ENCODE data around the gene TUBB2B.

TUBB2B gene

DNA sequence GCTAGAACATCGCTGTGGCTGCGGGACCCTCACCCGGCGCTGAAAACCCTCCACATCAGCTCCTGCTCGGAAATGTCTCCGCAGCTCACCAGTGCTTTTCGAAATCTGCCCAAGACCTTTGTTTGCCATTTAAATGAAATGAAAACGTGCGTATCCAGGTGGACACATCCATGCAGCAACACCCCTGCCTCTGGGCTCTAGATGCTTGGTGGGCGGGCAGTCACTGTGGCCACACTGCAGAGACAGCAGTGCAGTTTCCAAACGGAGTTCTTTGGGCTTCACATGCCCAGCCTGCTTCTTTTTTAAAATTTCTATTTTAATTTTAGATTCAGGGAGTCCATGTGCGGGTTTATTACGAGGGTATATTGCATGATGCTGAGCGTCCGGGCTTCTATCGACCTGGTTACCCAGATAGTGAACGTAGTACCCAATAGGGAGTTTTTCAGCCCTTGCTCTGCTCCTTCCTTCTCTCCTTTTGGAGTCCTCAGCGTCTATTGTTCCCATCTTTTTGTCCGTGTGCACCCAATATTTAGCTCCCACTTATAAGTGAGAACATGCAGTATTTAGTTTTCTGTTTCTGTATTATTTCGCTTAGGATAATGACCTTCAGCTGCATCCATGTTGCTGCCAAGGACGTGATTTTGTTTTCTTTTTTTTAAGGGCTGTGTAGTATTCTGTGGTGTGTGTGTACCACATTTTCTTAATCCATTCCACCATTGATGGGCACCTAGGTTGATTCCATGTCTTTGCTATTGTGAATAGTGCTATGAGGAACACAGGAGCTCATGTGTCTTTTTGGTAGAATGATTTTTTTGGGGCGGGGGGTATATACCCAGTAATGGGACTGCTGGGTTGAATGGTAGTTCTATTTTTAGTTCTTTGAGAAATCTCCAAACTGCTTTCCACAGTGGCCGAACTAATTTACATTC, 4.8 kb upstream of the TUBB2B start:
- DNase-seq: no peak

DNA sequence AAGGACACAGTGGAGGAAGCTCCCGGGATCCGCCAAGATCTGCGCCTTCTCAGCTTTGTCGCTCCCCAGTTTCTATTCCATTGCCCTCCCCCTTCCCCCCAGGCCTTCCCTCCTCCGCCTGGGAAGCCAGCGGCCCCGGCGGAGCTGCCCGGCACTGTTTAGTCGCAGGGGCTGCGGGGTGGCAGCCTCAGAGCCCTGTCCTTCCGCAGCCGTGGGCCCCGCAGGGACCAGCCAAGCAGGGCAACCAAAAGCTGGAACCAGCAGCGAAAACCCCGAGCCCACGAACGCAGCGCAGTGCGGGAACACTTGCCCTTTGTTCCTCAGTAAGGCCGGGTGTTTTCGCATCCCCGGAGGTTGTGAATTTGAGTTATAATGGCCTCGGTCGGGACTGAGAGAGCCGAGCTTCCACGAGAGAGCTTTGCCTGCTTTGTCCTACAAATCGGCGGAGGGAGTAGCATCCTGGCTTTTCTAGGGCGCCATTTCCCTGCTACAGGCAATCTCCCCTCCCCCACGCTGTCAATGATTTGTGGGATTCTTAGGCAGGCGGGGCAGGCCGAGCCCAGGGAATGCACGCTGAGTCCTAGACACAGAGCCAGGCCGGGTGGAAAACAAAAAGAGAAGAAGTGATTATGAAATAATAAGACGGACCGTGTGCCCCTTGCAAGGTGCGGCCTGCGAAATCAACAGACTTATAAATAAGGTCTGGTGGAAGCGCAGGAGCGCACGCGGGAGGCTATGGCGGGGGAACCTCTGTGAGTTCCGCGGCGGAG, 4.0 kb upstream of the TUBB2B start:
- peak; percentile 88 for DNase-seq

- DNase-seq: peak; percentile 28
Measured at GRCh38 chr6:3230900-3231246, 3.4 kb upstream of the TUBB2B start.

- no peak for DNase-seq
Measured at GRCh38 chr6:3230256-3230882, 2.9 kb upstream of the TUBB2B start.

DNA sequence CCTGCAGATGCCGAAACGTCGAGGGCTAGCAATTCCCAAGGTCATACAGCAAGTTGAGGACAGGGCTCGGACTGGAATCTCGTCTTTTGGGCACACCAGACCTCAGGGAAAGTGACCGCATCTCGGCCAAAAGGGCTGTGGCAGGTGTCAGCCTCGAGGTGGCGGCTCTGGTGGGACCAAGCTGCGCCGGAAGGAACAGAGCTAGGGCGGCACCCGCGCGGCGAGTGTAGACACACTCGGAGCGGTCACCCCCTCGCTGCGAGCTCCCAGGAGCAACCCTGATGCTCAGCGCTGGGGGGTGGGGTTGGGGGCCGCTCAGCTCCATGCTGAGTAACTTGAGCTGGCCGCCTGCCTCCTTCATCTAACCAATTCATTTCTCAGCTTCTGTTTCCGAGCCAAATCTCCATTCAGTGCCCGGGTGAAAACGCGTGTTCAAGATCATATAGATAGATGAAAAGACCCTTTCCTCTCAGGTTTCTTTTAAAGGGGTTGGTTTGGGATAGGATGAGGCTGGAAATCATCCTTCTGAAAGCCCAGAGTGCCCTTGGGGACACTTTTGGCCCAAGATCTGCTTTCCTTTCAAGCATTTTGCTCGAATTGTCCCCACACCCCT, 2.2 kb upstream of the TUBB2B start:
- no peak for DNase-seq

- DNase-seq: no peak
Measured at GRCh38 chr6:3228771-3229565, 1.5 kb upstream of the TUBB2B start.

- DNase-seq: no peak
Measured at GRCh38 chr6:3228046-3228671, 706 bp upstream of the TUBB2B start.

- DNase-seq: peak; percentile 14
Measured at GRCh38 chr6:3226481-3227362, 731 bp downstream of the TUBB2B start.

DNA sequence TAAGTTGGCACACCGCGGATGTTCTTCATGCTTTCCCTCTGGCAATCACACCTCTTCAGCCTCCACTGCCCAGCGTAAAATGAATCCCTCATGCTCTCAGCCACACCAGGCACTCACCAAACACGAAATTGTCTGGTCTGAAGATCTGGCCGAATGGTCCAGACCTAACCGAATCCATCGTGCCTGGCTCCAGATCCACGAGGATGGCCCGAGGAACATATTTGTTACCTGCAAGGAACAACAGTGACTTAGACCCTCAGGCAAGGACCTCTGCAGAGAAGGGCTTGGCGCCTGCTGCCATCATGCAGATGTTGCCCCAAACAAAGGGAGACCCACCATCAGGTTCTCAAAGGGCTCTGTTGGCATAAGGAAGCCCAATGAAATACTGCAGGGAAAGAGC, 1.4 kb downstream of the TUBB2B start:
- DNase-seq: no peak

- no peak for DNase-seq
Measured at GRCh38 chr6:3222506-3223038, 4.9 kb downstream of the TUBB2B start.

DNA sequence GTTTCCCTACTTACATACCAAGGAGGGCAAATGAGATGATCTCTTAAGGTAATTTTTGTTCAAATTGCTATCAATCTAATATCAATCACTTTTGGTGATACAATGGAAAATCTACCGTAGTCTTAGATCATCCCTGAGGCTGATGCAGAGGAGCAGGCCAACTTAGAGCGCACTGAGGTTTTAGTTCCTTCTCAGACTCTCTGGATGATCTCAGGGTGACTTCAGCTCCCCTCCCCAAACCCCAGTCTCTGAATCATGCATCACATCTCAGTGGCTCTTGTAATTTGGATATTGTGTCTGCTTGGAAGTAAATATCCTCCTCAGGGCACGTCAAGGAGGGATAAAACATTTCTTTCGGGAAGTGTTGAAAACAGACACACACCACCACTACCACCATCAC, 5.9 kb downstream of the TUBB2B start:
- no peak for DNase-seq

DNA sequence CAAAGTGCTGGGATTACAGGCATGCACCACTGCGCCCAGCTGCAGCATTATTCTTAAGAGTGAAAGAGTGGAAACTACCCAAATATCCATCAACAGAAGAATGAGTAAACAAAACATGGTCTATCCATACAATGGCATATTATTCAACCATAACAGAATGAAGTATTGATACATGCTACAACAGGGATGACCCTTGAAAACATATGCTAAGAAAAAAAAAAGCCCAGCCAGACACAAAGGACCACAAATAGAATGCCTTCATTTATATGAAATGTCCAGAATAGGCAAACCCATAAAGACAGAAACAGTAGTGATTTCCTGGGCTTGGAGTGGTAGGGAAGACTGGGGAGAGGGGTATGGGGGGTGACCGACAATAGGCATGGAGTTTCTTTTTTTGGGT, 7.1 kb downstream of the TUBB2B start:
- DNase-seq: no peak

DNA sequence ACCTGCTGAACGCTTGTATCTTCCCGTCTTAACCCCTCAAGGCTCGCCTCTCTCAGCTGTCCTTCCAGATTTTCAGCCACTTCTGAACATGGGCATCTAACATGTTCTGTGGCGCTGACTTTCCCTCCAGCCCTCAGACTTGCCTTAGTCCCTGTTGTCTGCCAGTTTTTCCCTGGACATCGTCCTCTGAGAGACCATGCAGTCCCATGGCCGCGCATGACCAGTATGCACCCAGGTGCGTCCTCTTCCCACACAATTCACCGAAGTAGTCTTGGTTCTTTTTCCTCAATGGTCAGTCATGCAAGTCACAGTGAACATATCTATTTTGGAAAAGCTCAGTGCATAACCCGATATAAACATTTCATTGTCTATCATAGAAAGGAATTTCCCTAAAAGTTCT, 9.2 kb downstream of the TUBB2B start:
- DNase-seq: no peak

DNA sequence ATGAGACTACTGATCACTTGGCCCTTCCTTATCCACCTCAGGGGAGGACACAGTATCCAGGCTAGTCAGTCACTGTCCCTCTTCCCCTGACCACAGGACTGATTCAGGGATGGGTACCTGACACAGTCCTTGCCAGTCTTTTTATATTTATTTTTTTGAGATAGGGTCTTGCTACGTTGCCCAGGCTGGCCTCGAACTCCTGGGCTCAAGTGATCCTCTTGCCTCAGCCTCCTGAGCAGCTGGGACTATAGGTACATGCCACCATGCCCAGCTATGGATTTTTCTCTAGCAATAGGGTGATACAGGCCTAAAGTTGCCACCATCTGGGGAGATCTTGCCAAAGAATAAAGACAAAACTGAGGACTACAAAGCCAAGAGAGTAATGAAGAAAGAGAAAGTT, 10.2 kb downstream of the TUBB2B start:
- DNase-seq: no peak

- no peak for DNase-seq
Measured at GRCh38 chr6:3214898-3215297, 12.6 kb downstream of the TUBB2B start.

GRCh38 chr6:3213334-3213695, 14.1 kb downstream of the TUBB2B start:
- DNase-seq: no peak

DNA sequence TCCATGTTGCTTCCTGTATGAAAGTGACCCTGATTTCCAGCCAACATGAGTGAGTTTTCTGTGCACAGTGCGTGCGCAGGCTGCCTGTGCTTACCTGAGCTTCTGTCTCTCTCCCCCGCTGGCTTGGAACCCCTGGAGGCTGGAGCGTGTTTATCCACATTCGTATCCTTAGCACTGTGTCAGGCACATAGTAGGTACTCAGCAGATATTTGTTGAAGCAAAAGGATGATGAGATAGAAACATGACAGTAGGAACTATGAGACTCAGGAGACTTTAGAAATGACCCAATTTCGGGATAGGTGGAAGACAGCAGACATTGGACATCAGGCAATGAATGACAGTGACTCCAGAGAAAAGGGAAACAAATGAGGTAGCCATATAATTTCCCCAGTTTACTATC, 15.2 kb downstream of the TUBB2B start:
- DNase-seq: no peak

- peak; percentile 68 for DNase-seq
Measured at GRCh38 chr6:3211681-3212080, 15.8 kb downstream of the TUBB2B start.

- no peak for DNase-seq
Measured at GRCh38 chr6:3210024-3210610, 17.3 kb downstream of the TUBB2B start.

Data from kidney glomerular epithelial cell (primary cell).